ENCODE measurements around the gene MYO9B. TPM values are rescaled to one million over a fixed set of nuclear protein-coding genes. Genes with fewer than 3 reads are reported as not detected.

Gene MYO9B
- total RNA-seq, 1 experiment from 2014 or later, result 58.6 TPM

GRCh38 chr19:17116996-17117702 is 41.6 kb downstream of the MYO9B start:
- H3K23me2 ChIP-seq (ENCODE audit: insufficient read length, low read depth, low read length, poor library complexity, severe bottlenecking), result no peaks in the 10 kb centered on the region
- H3K27ac ChIP-seq (ENCODE audit: insufficient read length, low read depth, low read length), result no peak overlapping the region
- H3K36me3 Mint-ChIP-seq (ENCODE audit: insufficient read depth in 1 of 3, low read depth in 3 of 3), result peaks cover 3 to 8% (median 4%) of the 10 kb centered on the region in 3 experiments; a peak in 3 of 7 replicates
- no peak overlapping the region for H3K4ac ChIP-seq (ENCODE audit: low read depth, low read length)
- H3K14ac ChIP-seq (ENCODE audit: insufficient read depth, low read length), result no peak overlapping the region
- H3K79me1 ChIP-seq (ENCODE audit: insufficient read depth, low read depth, low read length, poor library complexity, severe bottlenecking), result no peaks in the 10 kb centered on the region
- no peak overlapping the region for H2BK15ac ChIP-seq (ENCODE audit: low read depth, low read length)
- no peak overlapping the region for H2BK12ac ChIP-seq (ENCODE audit: insufficient read length, low read depth, low read length)
- no peak overlapping the region for H2BK120ac ChIP-seq (ENCODE audit: low read depth, low read length, poor library complexity, severe bottlenecking)
- H3K18ac ChIP-seq (ENCODE audit: insufficient read length, low read depth, low read length), result no peak overlapping the region
- WGBS (ENCODE audit: extremely low coverage, insufficient read length, low lambda C conversion rate), result no CpG with 5 or more reads among the region's 14 CpGs
- no peak overlapping the region for H2BK20ac ChIP-seq (ENCODE audit: low read depth, low read length, poor library complexity, severe bottlenecking)
- no peak overlapping the region for H4K5ac ChIP-seq (ENCODE audit: insufficient read length, low read depth, low read length)
- peaks cover 7% of the 10 kb centered on the region; the same call in 1 of the 2 replicates for H3K4me1 ChIP-seq (ENCODE audit: insufficient read depth, low read length)
- no peak overlapping the region for H3K4me2 ChIP-seq (ENCODE audit: insufficient read depth, insufficient read length, low read length)
- H3K79me2 ChIP-seq (ENCODE audit: insufficient read depth, low read length), result no peaks in the 10 kb centered on the region
- no peak overlapping the region for H3K4me3 Mint-ChIP-seq
- no peak overlapping the region for H2BK5ac ChIP-seq (ENCODE audit: insufficient read length, low read length)
- no peak overlapping the region for H3K56ac ChIP-seq (ENCODE audit: insufficient read length, low read depth, low read length)
- DNase-seq, result no peak
- no peak overlapping the region for H3K9ac ChIP-seq (ENCODE audit: extremely low read depth, insufficient read length, low read length)
- H3K27me3 Mint-ChIP-seq (ENCODE audit: low read depth), result no peaks in the 10 kb centered on the region; the same call in none of the 2 replicates
- no peak overlapping the region for H2AFZ ChIP-seq (ENCODE audit: low read length)
- no peaks in the 10 kb centered on the region for H3K9me3 ChIP-seq (ENCODE audit: control insufficient read depth, low read depth, low read length)
- TF ChIP-seq CTCF (conservative IDR thresholded peaks at IDR 0.05), result no peak
- no peak overlapping the region for H4K8ac ChIP-seq (replicated peaks; ENCODE audit: insufficient read length, low read depth, low read length)
- no peaks in the 10 kb centered on the region for H3K27me3 ChIP-seq (ENCODE audit: insufficient read depth, low read length)
- H3K9me3 Mint-ChIP-seq, result no peaks in the 10 kb centered on the region; a peak in 1 of 5 replicates
- no peak overlapping the region for H3K23ac ChIP-seq (ENCODE audit: insufficient read length, low read depth, low read length)
- H3K27ac Mint-ChIP-seq, result peak overlapping the region in 1 of 3 experiments; percentile 40; a peak in 2 of 7 replicates
- H4K20me1 ChIP-seq (ENCODE audit: control insufficient read depth, insufficient read depth, insufficient read length), result peaks cover 5% of the 10 kb centered on the region
- no peak overlapping the region for H4K91ac ChIP-seq (ENCODE audit: insufficient read length, low read depth, low read length)
- no peak overlapping the region for H3T11ph ChIP-seq (ENCODE audit: low read length)
- H3K4me1 Mint-ChIP-seq, result peaks cover 32 to 49% of the 10 kb centered on the region in 2 experiments
- no peak overlapping the region for H2AK5ac ChIP-seq (ENCODE audit: insufficient read length, low read length)
